Sigmoid colon (tissue), 7 donors: ENCODE results near the gene SERP2. TPM values are rescaled to one million over a fixed set of nuclear protein-coding genes. Genes with fewer than 3 reads are reported as not detected.

Experiments used
- DNase-seq: peaks from one replicate; pipeline ENCODE4 v3.0.0-alpha.2; 2019
- H3K27ac ChIP-seq, 4 donors: fragments of 200-600 bp; sonication (generic); one replicate each; pipeline ENCODE4 v1.5.1; 2016 to 2019; ENCODE audit warnings: mild to moderate bottlenecking in 1 of 4
- H3K27me3 ChIP-seq, 3 donors: fragments of 200-600 bp; sonication (generic); one replicate each; pipeline ENCODE4 v1.5.1; 2019; ENCODE audit warnings: mild to moderate bottlenecking in 1 of 3
- H3K36me3 ChIP-seq, 4 donors: fragments of 200-600 bp; sonication (generic); one replicate each; pipeline ENCODE4 v1.5.1; 2016 to 2019
- H3K4me1 ChIP-seq, 4 donors: fragments of 200-600 bp; sonication (generic); one replicate each; pipeline ENCODE4 v1.5.1; 2017 to 2019
- H3K4me3 ChIP-seq, 4 donors: fragments of 200-600 bp; sonication (generic); one replicate each; pipeline ENCODE4 v1.5.1; 2017 to 2019; ENCODE audit warnings: mild to moderate bottlenecking in 2 of 4, moderate library complexity in 1 of 4
- H3K9me3 ChIP-seq, 4 donors: fragments of 200-600 bp in 3 of 4; sonication (generic) in 3 of 4; one replicate each; pipeline versions ENCODE4 v1.5.1 to v1.6.1; 2013 to 2019
- EP300 ChIP-seq, 4 donors: sonication (generic); formaldehyde crosslinking; IDR thresholded peaks; one replicate each; pipeline ENCODE4 v1.6.1; 2017; ENCODE audit warnings: antibody characterized with exemption in 4 of 4
- POLR2A ChIP-seq, 2 donors: fragments of 450-650 bp; IDR thresholded peaks; one replicate each; pipeline ENCODE4 v1.6.1; 2016; ENCODE audit warnings: antibody characterized with exemption in 2 of 2, mild to moderate bottlenecking in 2 of 2, moderate library complexity in 2 of 2
- POLR2AphosphoS5 ChIP-seq, 4 donors: sonication (generic); formaldehyde crosslinking; IDR thresholded peaks; one replicate each; pipeline ENCODE4 v1.6.1; 2017; ENCODE audit warnings: antibody characterized with exemption in 4 of 4
- WGBS, 2 donors: extraction: QIAGEN DNeasy Blood & Tissue Kit; methylation state at CpG; one replicate each; pipeline ENCODE4 v1.1.7; 2013; 5-methylcytosine and 5-hydroxymethylcytosine counted together
- intact Hi-C: fragments of 100-400 bp; cut with DNase I; formaldehyde crosslinking; loops from one replicate; pipeline ENCODE4 v1.15.1; 2023
- polyA plus RNA-seq, 3 donors: library from polyadenylated mRNA; stranded (reverse); fragments of 200-250 nt; gene quantifications; one replicate each; pipeline ENCODE4 v1.2.3, GENCODE V29; 2013
- total RNA-seq, 4 donors: library from RNA; depleted of rRNA; stranded (reverse); fragments of >200 nt; gene quantifications; one replicate each; pipeline ENCODE4 v1.1.0, GENCODE V29; 2016
- TF ChIP-seq, protein P1 (sequence below), 4 experiments: fragments of 450-650 bp in 3 of 4; fragments of 200-600 bp in 1 of 4; IDR thresholded peaks; one replicate each; pipeline ENCODE4 v1.5.1; 2016 to 2019; ENCODE audit warnings: antibody characterized with exemption in 4 of 4, mild to moderate bottlenecking in 3 of 4, moderate library complexity in 2 of 4
- donor health status: healthy with polysubstance abuse.
- donor health status: Bipolar disorder and iron deficiency.
- donor health status: healthy.

The SERP2 gene
- total and polyA plus RNA-seq, 7 donors, result 3.2 to 9.6 (median 6.9) TPM

DNA sequence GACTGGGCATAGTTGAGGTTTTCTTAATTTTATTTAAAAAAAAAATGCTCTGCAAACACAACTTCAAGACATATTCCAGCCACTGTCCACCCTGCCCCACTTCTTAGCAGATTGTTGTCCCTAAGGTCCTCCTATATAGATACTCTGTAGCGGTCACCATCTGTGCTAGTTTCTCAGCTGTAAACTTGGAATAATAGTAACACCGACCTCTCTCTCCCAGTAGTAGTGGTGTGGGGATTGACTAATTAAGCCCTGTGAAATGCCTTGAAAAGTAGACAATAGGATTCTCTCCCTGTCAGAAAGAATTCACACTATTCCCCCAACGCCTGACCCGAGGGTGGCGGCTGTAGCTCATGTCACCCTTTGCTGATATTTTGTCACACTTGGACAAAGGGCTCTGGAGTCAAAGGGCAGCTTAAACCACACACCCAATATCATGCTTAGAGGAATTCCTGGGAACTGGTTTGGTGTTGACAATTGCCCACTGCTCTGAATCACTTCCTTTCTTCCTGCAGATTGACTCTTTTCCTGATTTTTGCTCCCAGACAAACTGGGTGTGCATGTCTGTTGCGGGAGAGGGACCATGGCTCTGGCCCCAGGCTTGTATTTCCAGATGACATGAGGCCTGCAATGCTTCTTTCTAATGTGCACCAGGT, 9.2 kb upstream of the SERP2 start:
- Histone ChIP-seq H3K4me3 (no peak overlapping the region), H3K36me3 (no peaks in the 10 kb centered on the region), H3K9me3 (no peaks in the 10 kb centered on the region), H3K4me1 (peaks cover 0 to 36% (median 22%) of the 10 kb centered on the region in 4 donors), H3K27ac (peak overlapping the region in 3 of 4 donors; percentile 4 to 43 (median 14)), H3K27me3 (no peaks in the 10 kb centered on the region)
- intact Hi-C loops, result no loop called here
- no peak for TF ChIP-seq EP300 (IDR thresholded peaks at IDR 0.05)
- TF ChIP-seq POLR2A (IDR thresholded peaks at IDR 0.05), result no peak
- TF ChIP-seq POLR2AphosphoS5 (IDR thresholded peaks at IDR 0.05), result no peak
- TF ChIP-seq, protein P1, sequence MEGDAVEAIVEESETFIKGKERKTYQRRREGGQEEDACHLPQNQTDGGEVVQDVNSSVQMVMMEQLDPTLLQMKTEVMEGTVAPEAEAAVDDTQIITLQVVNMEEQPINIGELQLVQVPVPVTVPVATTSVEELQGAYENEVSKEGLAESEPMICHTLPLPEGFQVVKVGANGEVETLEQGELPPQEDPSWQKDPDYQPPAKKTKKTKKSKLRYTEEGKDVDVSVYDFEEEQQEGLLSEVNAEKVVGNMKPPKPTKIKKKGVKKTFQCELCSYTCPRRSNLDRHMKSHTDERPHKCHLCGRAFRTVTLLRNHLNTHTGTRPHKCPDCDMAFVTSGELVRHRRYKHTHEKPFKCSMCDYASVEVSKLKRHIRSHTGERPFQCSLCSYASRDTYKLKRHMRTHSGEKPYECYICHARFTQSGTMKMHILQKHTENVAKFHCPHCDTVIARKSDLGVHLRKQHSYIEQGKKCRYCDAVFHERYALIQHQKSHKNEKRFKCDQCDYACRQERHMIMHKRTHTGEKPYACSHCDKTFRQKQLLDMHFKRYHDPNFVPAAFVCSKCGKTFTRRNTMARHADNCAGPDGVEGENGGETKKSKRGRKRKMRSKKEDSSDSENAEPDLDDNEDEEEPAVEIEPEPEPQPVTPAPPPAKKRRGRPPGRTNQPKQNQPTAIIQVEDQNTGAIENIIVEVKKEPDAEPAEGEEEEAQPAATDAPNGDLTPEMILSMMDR (IDR thresholded peaks at IDR 0.05), result no peak
- 71 to 83% methylated on average over 6 of the region's 6 CpGs for WGBS, 2 donors
- no peak for DNase-seq

DNA sequence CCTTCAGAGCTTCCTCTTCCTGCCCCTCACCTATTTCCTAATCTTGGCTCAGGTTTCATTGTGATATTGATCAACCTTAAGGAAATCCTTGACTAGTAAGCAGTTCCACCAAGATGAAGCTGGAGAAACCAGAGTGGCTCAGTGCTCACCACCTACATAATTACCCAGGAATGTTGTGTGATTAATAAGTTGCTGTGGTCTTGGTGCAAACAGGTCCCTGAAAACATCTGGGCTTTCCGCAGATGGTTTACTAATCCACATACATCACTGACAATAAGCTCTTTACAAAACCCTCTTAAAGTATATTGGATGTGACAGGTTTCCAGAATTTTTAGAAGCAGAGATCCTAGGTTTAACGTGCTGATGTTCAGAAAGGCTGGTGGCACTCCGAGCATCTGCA, 8.6 kb upstream of the SERP2 start:
- H3K27me3 ChIP-seq, result no peaks in the 10 kb centered on the region
- H3K4me3 ChIP-seq, result no peak overlapping the region
- intact Hi-C loops, result loop anchor here (5.0 kb wide), 1 partner anchor 313 kb away; no protein-coding TSS in a partner anchor
- TF ChIP-seq EP300 (IDR thresholded peaks at IDR 0.05) (no peak), POLR2A (IDR thresholded peaks at IDR 0.05) (no peak), POLR2AphosphoS5 (IDR thresholded peaks at IDR 0.05) (no peak)
- TF ChIP-seq, protein P1 (IDR thresholded peaks at IDR 0.05), result no peak
- no peak for DNase-seq
- H3K9me3 ChIP-seq, result no peaks in the 10 kb centered on the region
- no peaks in the 10 kb centered on the region for H3K36me3 ChIP-seq
- peaks cover 0 to 36% (median 22%) of the 10 kb centered on the region in 4 donors for H3K4me1 ChIP-seq
- WGBS, 2 donors, result 91 to 94% methylated on average over 3 of the region's 3 CpGs
- no peak overlapping the region for H3K27ac ChIP-seq

DNA sequence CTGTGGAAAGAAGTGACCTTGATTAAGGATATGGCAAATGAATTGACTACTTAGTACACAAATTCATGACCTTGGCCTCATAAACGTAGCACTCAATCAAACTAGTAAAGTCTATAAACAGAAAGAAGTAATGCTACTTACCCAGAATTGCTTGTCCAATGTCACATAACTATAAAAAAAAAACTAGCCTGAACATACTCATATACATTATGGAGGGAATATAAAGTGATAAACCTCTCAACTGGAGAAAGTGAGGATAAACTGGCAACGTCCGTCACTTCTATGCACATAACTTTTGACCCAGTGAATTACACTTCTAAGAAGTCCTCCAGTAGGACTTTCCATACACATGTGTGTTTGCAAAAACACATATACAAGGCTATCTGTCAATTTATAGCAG, 7.7 kb upstream of the SERP2 start:
- no peak for DNase-seq
- H3K36me3 ChIP-seq, result no peaks in the 10 kb centered on the region
- no peak for TF ChIP-seq EP300 (IDR thresholded peaks at IDR 0.05)
- TF ChIP-seq POLR2A (IDR thresholded peaks at IDR 0.05), result no peak
- TF ChIP-seq, protein P1 (IDR thresholded peaks at IDR 0.05), result no peak
- TF ChIP-seq POLR2AphosphoS5 (IDR thresholded peaks at IDR 0.05), result no peak
- no peak overlapping the region for H3K4me3 ChIP-seq
- intact Hi-C loops, result loop anchor here (5.0 kb wide), 1 partner anchor 314 kb away; no protein-coding TSS in a partner anchor
- 13 to 58% methylated on average over 3 of the region's 3 CpGs for WGBS, 2 donors
- no peaks in the 10 kb centered on the region for H3K27me3 ChIP-seq
- H3K27ac ChIP-seq, result no peak overlapping the region
- H3K9me3 ChIP-seq, result no peaks in the 10 kb centered on the region
- H3K4me1 ChIP-seq, result peaks cover 0 to 36% (median 22%) of the 10 kb centered on the region in 4 donors

DNA sequence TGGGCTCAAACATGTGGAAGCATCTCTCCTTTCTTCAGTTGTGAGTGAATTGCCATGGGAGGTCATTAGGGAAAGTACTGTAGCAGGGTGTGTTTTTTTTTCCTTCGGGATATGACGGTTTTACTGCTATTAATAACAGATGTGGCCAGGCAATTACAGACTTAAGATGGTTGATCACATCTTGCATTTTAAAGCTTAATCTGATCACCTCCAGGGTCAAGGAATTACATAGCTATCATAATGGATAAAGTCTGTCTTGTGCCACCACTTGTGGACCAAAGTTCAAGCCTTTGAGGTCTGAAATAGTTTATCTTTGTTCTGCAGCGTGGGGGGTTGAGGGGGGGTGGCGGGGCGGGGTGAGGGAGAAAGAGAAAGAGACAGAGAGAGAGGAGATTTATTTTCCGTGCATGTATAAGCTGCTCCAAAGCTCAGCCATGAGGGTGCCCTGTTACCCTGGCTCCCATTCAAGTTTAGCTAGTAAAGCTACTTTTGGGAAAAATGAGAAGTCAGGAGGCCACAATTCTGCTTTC, 5.5 kb upstream of the SERP2 start:
- H3K4me1 ChIP-seq, result peaks cover 0 to 37% (median 22%) of the 10 kb centered on the region in 4 donors
- WGBS, 2 donors, result 6 to 39% methylated on average over 6 of the region's 6 CpGs

More for the DNA sequence above, 5.5 kb upstream of the SERP2 start:
- no peaks in the 10 kb centered on the region for H3K9me3 ChIP-seq
- H3K4me3 ChIP-seq, result no peak overlapping the region
- intact Hi-C loops, result loop anchor here (5.0 kb wide), 1 partner anchor 316 kb away; no protein-coding TSS in a partner anchor
- TF ChIP-seq EP300 (IDR thresholded peaks at IDR 0.05), result no peak
- no peak for TF ChIP-seq POLR2A (IDR thresholded peaks at IDR 0.05)
- peak in 2 of 4 donors; percentile 17 to 37 for TF ChIP-seq POLR2AphosphoS5 (IDR thresholded peaks at IDR 0.05)
- TF ChIP-seq, protein P1 (IDR thresholded peaks at IDR 0.05), result no peak
- H3K36me3 ChIP-seq, result no peaks in the 10 kb centered on the region
- no peak for DNase-seq
- H3K27me3 ChIP-seq, result no peaks in the 10 kb centered on the region
- peak overlapping the region in 3 of 4 donors; percentile 64 to 78 (median 75) for H3K27ac ChIP-seq
